GM12891 (cell line): ENCODE measurements around the gene PLA2G4D.

Experiments
- PAX5 ChIP-seq: IDR thresholded peaks from 2 replicates; pipeline ENCODE4 v1.6.1; 2011; ENCODE audit warnings: low read length, moderate library complexity, mild to moderate bottlenecking; ENCODE audit not compliant: insufficient read depth, severe bottlenecking
- POLR2A ChIP-seq: IDR thresholded peaks from 2 replicates; pipeline ENCODE4 v1.6.1; 2011; ENCODE audit warnings: low read depth, low read length, control low read depth
- POLR2AphosphoS5 ChIP-seq: IDR thresholded peaks from 2 replicates; pipeline ENCODE4 v1.6.1; 2011; ENCODE audit warnings: low read depth, low read length, control low read depth
- POU2F2 ChIP-seq: IDR thresholded peaks from 2 replicates; pipeline ENCODE4 v1.6.1; 2011; ENCODE audit warnings: low read depth, mild to moderate bottlenecking, control low read depth, low read length, moderate library complexity

DNA sequence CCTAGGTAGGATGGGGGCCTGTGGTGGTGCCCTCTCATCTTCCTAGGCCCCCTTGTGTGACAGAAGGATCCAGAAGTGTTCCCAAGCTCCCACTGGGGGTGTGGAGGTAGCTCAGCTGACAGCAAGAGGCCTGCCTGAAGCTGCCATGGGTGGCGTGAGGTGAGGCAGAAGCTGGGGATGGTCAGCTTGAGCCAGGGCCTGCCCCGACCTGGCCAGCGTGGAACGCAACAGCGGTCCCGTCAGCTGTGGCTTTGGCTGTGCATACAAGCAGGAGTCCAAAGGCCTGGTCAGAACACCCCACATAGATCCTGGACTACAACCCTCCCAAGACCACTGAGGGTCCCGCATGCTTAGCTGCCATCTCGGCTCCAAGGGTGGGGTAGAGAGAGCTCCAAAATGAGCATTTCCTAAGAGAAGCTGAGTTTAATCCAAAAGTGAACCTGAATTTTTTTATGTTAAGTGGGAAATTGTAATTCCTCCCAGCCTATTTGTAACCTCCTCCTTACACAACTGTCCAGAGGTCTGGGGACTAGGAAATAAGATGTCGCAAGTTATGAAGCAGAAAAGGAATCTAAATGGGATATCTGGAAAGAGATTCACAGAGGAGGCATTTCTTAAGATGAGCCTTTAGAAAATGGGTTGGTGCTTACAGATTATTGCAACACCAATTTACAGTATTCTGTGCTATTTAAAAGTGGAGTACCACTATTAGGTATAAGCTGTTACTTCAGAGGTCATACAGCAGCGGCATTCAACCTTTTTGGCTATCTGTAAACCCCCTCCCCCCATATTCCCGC lies 9.9 kb upstream of the PLA2G4D start:
- TF ChIP-seq POLR2A (no peak), PAX5 (no peak), POU2F2 (no peak), POLR2AphosphoS5 (no peak)
